Renal cortical epithelial cell (primary cell): ENCODE data around the gene PFKP. TPM values are rescaled to one million over a fixed set of nuclear protein-coding genes. Genes with fewer than 3 reads are reported as not detected.

Source experiments
- total RNA-seq: library from RNA; depleted of rRNA; stranded (reverse); fragments of >200 nt; gene quantifications from 2 replicates; pipeline ENCODE4 v1.2.3, GENCODE V29; 2014

PFKP gene
- total RNA-seq, 1 donor from 2014 or later, result 565 TPM

Other genes with a start within 250 kb of the PFKP start
- gene PITRM1, start 105.2 kb downstream of the PFKP start, total RNA-seq, result 46.5 and 76.5 TPM in 2 replicates